ENCODE data around the gene SNRK. TPM values are rescaled to one million over a fixed set of nuclear protein-coding genes. Genes with fewer than 3 reads are reported as not detected.

SNRK gene
- total and polyA plus RNA-seq, 2 donors (not counting 3 experiments of a cell fraction or from before 2014, with no cell fraction given) = 43.3 to 99.9 TPM

- Histone ChIP-seq H3K4me1 (ENCODE audit: control insufficient read depth, extremely low read depth, insufficient read depth, low read length) (peaks cover 7% of the 10 kb centered on the region), H3K4me3 (replicated peaks in 1 of 3; ENCODE audit: insufficient read depth in 1 of 3, low read depth in 1 of 3, low read length in 3 of 3) (no peak overlapping the region), H3K27ac (ENCODE audit: insufficient read depth, low read depth, low read length) (no peak overlapping the region), H3K9ac (replicated peaks; ENCODE audit: extremely low read depth, insufficient read depth, low read length) (no peak overlapping the region), H3K36me3 (ENCODE audit: control insufficient read depth in 2 of 2, extremely low read depth in 1 of 2, insufficient read depth in 2 of 2, low read length in 2 of 2) (peaks cover 47 to 66% of the 10 kb centered on the region in 2 experiments), H3K9me3 (replicated peaks; ENCODE audit: control insufficient read depth, insufficient read depth, low read length) (no peaks in the 10 kb centered on the region), H3K79me2 (ENCODE audit: control insufficient read depth, insufficient read depth, low read length) (peaks cover 41% of the 10 kb centered on the region), H3K4me2 (ENCODE audit: insufficient read depth, low read length) (no peak overlapping the region), H4K20me1 (replicated peaks; ENCODE audit: control insufficient read depth, extremely low read depth, insufficient read depth, low read length) (peaks cover 2% of the 10 kb centered on the region), H2AFZ (ENCODE audit: low read depth, low read length) (no peak overlapping the region), H3K27me3 (ENCODE audit: control insufficient read depth in 2 of 2, insufficient read depth in 2 of 2, low read length in 2 of 2) (no peaks in the 10 kb centered on the region), H3K9me1 (replicated peaks; ENCODE audit: control insufficient read depth, extremely low read depth, insufficient read depth, low read length) (no peaks in the 10 kb centered on the region)
- FAIRE-seq (no peak), DNase-seq (ENCODE audit: low read depth, low spot score) (no peak)
- ChIA-PET CTCF (interaction anchor here (1.2 to 5.4 kb wide), 4 partner anchors 13 to 155 kb away, joined by 3 to 26 read pairs (median 6); no protein-coding TSS in a partner anchor), POLR2A (no interaction called here)
- BruUV-seq (replicated peaks) = no TSS peak
- no peak for TF ChIP-seq FOS (IDR thresholded peaks at IDR 0.05; ENCODE audit: borderline replicate concordance, insufficient read depth, low read length)
- intact Hi-C loops (cut with micrococcal nuclease) = no loop called here
- dilution Hi-C loops (cut with MboI; ENCODE audit: extremely low pct_ligation_motif_present, low sequenced_read_pairs) = no loop called here
These were observed 61.4 kb downstream of the SNRK start for GRCh38 chr3:43347774-43348173.

- H3K4me3 ChIP-seq (replicated peaks in 1 of 3; ENCODE audit: insufficient read depth in 1 of 3, low read depth in 1 of 3, low read length in 3 of 3) = no peak overlapping the region
- H3K9me3 ChIP-seq (replicated peaks; ENCODE audit: control insufficient read depth, insufficient read depth, low read length) = no peaks in the 10 kb centered on the region
- DNase-seq (ENCODE audit: low read depth, low spot score) (no peak), FAIRE-seq (no peak)
- peaks cover 37% of the 10 kb centered on the region for H3K79me2 ChIP-seq (ENCODE audit: control insufficient read depth, insufficient read depth, low read length)
- peaks cover 4% of the 10 kb centered on the region for H3K4me1 ChIP-seq (ENCODE audit: control insufficient read depth, extremely low read depth, insufficient read depth, low read length)
- H3K4me2 ChIP-seq (ENCODE audit: insufficient read depth, low read length) = no peak overlapping the region
- dilution Hi-C loops (cut with MboI; ENCODE audit: extremely low pct_ligation_motif_present, low sequenced_read_pairs) = no loop called here
- H4K20me1 ChIP-seq (replicated peaks; ENCODE audit: control insufficient read depth, extremely low read depth, insufficient read depth, low read length) = peaks cover 2% of the 10 kb centered on the region
- BruUV-seq (replicated peaks) = no TSS peak
- POLR2A ChIA-PET = no interaction called here
- H3K27ac ChIP-seq (ENCODE audit: insufficient read depth, low read depth, low read length) = no peak overlapping the region
- no peaks in the 10 kb centered on the region for H3K27me3 ChIP-seq (ENCODE audit: control insufficient read depth in 2 of 2, insufficient read depth in 2 of 2, low read length in 2 of 2)
- no peak overlapping the region for H3K9ac ChIP-seq (replicated peaks; ENCODE audit: extremely low read depth, insufficient read depth, low read length)
- H3K36me3 ChIP-seq (ENCODE audit: control insufficient read depth in 2 of 2, extremely low read depth in 1 of 2, insufficient read depth in 2 of 2, low read length in 2 of 2) = peaks cover 47 to 63% of the 10 kb centered on the region in 2 experiments
- intact Hi-C loops (cut with micrococcal nuclease) = no loop called here
- no peak overlapping the region for H2AFZ ChIP-seq (ENCODE audit: low read depth, low read length)
- TF ChIP-seq MYC (IDR thresholded peaks at IDR 0.05; ENCODE audit: low read depth, low read length) (no peak), MAX (IDR thresholded peaks at IDR 0.05; ENCODE audit: insufficient read depth, insufficient read length) (no peak), CTCF (IDR thresholded peaks at IDR 0.05; ENCODE audit: extremely low read depth in 1 of 2, insufficient read depth in 1 of 2, low read depth in 1 of 2, low read length in 2 of 2) (no peak), GATA2 (IDR thresholded peaks at IDR 0.05; ENCODE audit: insufficient read depth, insufficient read length, low read depth, low read length) (no peak), POLR2AphosphoS5 (IDR thresholded peaks at IDR 0.05; ENCODE audit: insufficient read depth, low read depth, low read length) (no peak), FOS (IDR thresholded peaks at IDR 0.05; ENCODE audit: borderline replicate concordance, insufficient read depth, low read length) (no peak), POLR2A (IDR thresholded peaks at IDR 0.05; ENCODE audit: low read depth, low read length) (no peak)
- CTCF ChIA-PET = interaction anchor here (2.1 to 5.4 kb wide), 2 partner anchors 14 to 154 kb away, joined by 4 to 26 read pairs; no protein-coding TSS in a partner anchor
- H3K9me1 ChIP-seq (replicated peaks; ENCODE audit: control insufficient read depth, extremely low read depth, insufficient read depth, low read length) = no peaks in the 10 kb centered on the region
These were observed 62.0 kb downstream of the SNRK start for GRCh38 chr3:43348350-43348749.

All from endothelial cell of umbilical vein (primary cell).